HepG2 (cell line): Measurements from ENCODE around the gene VPS54. TPM values are rescaled to one million over a fixed set of nuclear protein-coding genes. Genes with fewer than 3 reads are reported as not detected.

Experiments
- GZF1 ChIP-seq: sonication (generic); formaldehyde crosslinking; IDR thresholded peaks from 2 replicates; pipeline ENCODE4 v1.5.1; 2020; ENCODE audit warnings: mild to moderate bottlenecking, missing genetic modification reagents
- HES4 ChIP-seq: sonication (generic); formaldehyde crosslinking; IDR thresholded peaks from 2 replicates; pipeline ENCODE4 v1.9.0; 2021; ENCODE audit warnings: mild to moderate bottlenecking, missing genetic modification reagents, borderline replicate concordance
- HOXD1 ChIP-seq: sonication (generic); formaldehyde crosslinking; IDR thresholded peaks from 2 replicates; pipeline ENCODE4 v1.5.0; 2020; ENCODE audit warnings: missing genetic modification reagents
- NFKB2 ChIP-seq: sonication (generic); formaldehyde crosslinking; IDR thresholded peaks from 2 replicates; pipeline ENCODE4 v1.4.0; 2020; ENCODE audit warnings: missing genetic modification reagents, borderline replicate concordance
- SETDB1 ChIP-seq: sonication (generic); formaldehyde crosslinking; IDR thresholded peaks from 2 replicates; pipeline ENCODE4 v1.5.1; 2020; ENCODE audit warnings: missing genetic modification reagents, mild to moderate bottlenecking, borderline replicate concordance
- SMYD3 ChIP-seq: sonication (generic); formaldehyde crosslinking; IDR thresholded peaks from 2 replicates; pipeline ENCODE4 v1.8.1; 2023; ENCODE audit warnings: mild to moderate bottlenecking, missing genetic modification reagents
- TAF15 ChIP-seq: fragments of 200-400 bp; formaldehyde crosslinking; IDR thresholded peaks from one replicate; pipeline ENCODE4 v1.6.1; 2018; ENCODE audit warnings: mild to moderate bottlenecking, low read depth, low read length; ENCODE audit not compliant: poor library complexity, severe bottlenecking
- ZNF569 ChIP-seq: sonication (generic); formaldehyde crosslinking; IDR thresholded peaks from 2 replicates; pipeline ENCODE4 v1.5.0; 2020; ENCODE audit warnings: mild to moderate bottlenecking, missing genetic modification reagents, moderate library complexity, borderline replicate concordance
- ZNF614 ChIP-seq: IDR thresholded peaks from 2 replicates; pipeline ENCODE4 v1.6.1; 2018; ENCODE audit warnings: missing biosample characterization, missing genetic modification reagents, inconsistent platforms, borderline replicate concordance
- polyA plus RNA-seq, 8 experiments: library from polyadenylated mRNA; depleted of rRNA in 3 of 8; stranded (reverse) in 7 of 8; unstranded in 1 of 8; fragments of >200 nt; fragmentation: Illumina TruSeq in 4 of 8; extraction: Trizol in 4 of 8; gene quantifications; 2 replicates each; pipeline versions ENCODE4 v1.2.1 to v1.2.3, GENCODE V29; 2011 to 2016; ENCODE audit warnings: low read depth in 4 of 8, missing spikeins in 1 of 8, mixed read lengths in 1 of 8; ENCODE audit not compliant: insufficient read depth in 1 of 8
- total RNA-seq, 5 experiments: library from RNA; depleted of rRNA; stranded (reverse); fragments of >200 nt; fragmentation: Illumina TruSeq; extraction: Trizol; gene quantifications; 2 replicates each; pipeline ENCODE4 v1.2.3, GENCODE V29; 2016; ENCODE audit warnings: low read depth in 1 of 5
- TF ChIP-seq, protein P1 (sequence below): sonication (generic); formaldehyde crosslinking; IDR thresholded peaks from 2 replicates; pipeline ENCODE4 v1.9.0; 2021; ENCODE audit warnings: missing genetic modification reagents, borderline replicate concordance
- TF ChIP-seq, protein P2 (sequence below): sonication (generic); formaldehyde crosslinking; IDR thresholded peaks from 2 replicates; pipeline ENCODE4 v1.8.0; 2022; ENCODE audit warnings: mild to moderate bottlenecking, missing genetic modification reagents
- TF ChIP-seq, protein P3 (sequence below), 2 experiments: fragments of 450-650 bp in 1 of 2; sonication (generic) in 1 of 2; formaldehyde crosslinking in 1 of 2; IDR thresholded peaks; 2 replicates each; pipeline versions ENCODE4 v1.6.1 to v1.8.0; 2016 to 2022; ENCODE audit warnings: antibody characterized with exemption in 1 of 2, mild to moderate bottlenecking in 1 of 2, missing genetic modification reagents in 1 of 2

VPS54 gene
- total and polyA plus RNA-seq, 2 of the 13 experiments (the other 11 are each of a cell fraction or from before 2014, with no cell fraction given), result 64.7 to 77.5 TPM

DNA sequence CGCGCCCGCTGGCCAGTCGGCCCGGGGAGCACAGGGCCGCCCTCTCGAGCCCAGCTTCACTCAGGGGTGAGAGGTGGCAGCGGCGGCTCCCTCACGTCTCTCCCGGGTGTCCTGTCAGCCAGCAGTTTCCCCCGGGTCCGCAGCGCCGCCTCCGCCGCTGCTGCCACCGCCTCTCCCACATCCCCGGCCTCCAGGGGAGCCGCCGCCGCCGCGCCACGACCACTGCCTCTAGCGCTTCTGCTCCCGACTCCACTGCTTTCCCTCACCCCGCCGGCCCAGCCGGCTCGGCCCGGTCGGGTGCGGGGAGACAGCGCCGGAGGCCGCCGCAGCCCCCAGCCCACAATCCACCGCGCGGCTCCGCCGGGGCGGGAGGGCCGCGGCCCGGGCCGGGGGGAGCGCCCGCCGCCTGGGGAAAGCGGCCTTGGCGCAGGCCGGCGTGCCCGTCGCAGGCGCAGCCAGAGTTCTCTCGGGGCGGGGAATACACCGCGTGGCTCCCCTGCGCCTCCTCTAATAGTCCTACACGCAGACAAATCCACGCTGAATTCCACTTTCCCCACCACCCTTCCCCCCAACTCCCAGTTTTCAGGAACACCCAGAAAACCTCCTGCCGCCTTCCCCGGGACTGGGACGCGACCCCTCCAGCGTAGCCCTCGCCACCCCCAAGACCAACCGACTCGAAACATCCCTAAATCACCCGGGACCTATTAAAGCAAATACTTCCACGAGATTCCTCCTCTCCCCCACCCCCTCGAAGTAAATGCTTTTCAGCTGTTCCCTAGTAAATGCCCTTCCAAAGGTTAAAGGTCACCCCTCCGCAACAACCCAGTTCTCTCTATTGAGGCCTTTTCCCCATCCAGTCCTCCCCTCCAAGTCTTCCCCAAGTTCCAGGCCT is at the start of gene VPS54 (continued):
- TF ChIP-seq, protein P1, sequence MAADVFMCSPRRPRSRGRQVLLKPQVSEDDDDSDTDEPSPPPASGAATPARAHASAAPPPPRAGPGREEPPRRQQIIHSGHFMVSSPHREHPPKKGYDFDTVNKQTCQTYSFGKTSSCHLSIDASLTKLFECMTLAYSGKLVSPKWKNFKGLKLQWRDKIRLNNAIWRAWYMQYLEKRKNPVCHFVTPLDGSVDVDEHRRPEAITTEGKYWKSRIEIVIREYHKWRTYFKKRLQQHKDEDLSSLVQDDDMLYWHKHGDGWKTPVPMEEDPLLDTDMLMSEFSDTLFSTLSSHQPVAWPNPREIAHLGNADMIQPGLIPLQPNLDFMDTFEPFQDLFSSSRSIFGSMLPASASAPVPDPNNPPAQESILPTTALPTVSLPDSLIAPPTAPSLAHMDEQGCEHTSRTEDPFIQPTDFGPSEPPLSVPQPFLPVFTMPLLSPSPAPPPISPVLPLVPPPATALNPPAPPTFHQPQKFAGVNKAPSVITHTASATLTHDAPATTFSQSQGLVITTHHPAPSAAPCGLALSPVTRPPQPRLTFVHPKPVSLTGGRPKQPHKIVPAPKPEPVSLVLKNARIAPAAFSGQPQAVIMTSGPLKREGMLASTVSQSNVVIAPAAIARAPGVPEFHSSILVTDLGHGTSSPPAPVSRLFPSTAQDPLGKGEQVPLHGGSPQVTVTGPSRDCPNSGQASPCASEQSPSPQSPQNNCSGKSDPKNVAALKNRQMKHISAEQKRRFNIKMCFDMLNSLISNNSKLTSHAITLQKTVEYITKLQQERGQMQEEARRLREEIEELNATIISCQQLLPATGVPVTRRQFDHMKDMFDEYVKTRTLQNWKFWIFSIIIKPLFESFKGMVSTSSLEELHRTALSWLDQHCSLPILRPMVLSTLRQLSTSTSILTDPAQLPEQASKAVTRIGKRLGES (CRISPR knock-in tag), result no peak
- TF ChIP-seq SETDB1 (CRISPR knock-in tag) (no peak), NFKB2 (CRISPR knock-in tag) (peak; percentile 72), HES4 (CRISPR knock-in tag) (peak; percentile 75; the same call in 1 of the 2 replicates), GZF1 (CRISPR knock-in tag) (no peak), ZNF614 (CRISPR knock-in tag) (peak; percentile 37; the same call in 1 of the 2 replicates), SMYD3 (CRISPR knock-in tag) (peak; percentile 81), HOXD1 (CRISPR knock-in tag) (peak; percentile 11; the same call in 1 of the 2 replicates), TAF15 (no peak), ZNF569 (CRISPR knock-in tag) (no peak)
- TF ChIP-seq, protein P2, sequence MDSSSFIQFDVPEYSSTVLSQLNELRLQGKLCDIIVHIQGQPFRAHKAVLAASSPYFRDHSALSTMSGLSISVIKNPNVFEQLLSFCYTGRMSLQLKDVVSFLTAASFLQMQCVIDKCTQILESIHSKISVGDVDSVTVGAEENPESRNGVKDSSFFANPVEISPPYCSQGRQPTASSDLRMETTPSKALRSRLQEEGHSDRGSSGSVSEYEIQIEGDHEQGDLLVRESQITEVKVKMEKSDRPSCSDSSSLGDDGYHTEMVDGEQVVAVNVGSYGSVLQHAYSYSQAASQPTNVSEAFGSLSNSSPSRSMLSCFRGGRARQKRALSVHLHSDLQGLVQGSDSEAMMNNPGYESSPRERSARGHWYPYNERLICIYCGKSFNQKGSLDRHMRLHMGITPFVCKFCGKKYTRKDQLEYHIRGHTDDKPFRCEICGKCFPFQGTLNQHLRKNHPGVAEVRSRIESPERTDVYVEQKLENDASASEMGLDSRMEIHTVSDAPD (CRISPR knock-in tag), result 0 out of 2 replicates have a peak, but pooled peaks have one; percentile 48
- TF ChIP-seq, protein P3, sequence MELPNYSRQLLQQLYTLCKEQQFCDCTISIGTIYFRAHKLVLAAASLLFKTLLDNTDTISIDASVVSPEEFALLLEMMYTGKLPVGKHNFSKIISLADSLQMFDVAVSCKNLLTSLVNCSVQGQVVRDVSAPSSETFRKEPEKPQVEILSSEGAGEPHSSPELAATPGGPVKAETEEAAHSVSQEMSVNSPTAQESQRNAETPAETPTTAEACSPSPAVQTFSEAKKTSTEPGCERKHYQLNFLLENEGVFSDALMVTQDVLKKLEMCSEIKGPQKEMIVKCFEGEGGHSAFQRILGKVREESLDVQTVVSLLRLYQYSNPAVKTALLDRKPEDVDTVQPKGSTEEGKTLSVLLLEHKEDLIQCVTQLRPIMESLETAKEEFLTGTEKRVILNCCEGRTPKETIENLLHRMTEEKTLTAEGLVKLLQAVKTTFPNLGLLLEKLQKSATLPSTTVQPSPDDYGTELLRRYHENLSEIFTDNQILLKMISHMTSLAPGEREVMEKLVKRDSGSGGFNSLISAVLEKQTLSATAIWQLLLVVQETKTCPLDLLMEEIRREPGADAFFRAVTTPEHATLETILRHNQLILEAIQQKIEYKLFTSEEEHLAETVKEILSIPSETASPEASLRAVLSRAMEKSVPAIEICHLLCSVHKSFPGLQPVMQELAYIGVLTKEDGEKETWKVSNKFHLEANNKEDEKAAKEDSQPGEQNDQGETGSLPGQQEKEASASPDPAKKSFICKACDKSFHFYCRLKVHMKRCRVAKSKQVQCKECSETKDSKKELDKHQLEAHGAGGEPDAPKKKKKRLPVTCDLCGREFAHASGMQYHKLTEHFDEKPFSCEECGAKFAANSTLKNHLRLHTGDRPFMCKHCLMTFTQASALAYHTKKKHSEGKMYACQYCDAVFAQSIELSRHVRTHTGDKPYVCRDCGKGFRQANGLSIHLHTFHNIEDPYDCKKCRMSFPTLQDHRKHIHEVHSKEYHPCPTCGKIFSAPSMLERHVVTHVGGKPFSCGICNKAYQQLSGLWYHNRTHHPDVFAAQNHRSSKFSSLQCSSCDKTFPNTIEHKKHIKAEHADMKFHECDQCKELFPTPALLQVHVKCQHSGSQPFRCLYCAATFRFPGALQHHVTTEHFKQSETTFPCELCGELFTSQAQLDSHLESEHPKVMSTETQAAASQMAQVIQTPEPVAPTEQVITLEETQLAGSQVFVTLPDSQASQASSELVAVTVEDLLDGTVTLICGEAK (IDR thresholded peaks at IDR 0.05), result no peak
- TF ChIP-seq, protein P3 (CRISPR knock-in tag; IDR thresholded peaks at IDR 0.05), result peak; percentile 58; the same call in 1 of the 2 replicates
